Thoracic aorta (tissue), 2 donors: Measurements from ENCODE around the gene PPP4R1. TPM values are rescaled to one million over a fixed set of nuclear protein-coding genes. Genes with fewer than 3 reads are reported as not detected.
"Not testable (repeated sequence)": the region's sequence is repeated elsewhere in the genome, so short reads cannot be mapped to it uniquely, and the experiment has no call there.

ENCODE experiments used
- ATAC-seq: fragments of 150-250 bp; one replicate; pipeline ENCODE4 v1.8.0; 2017; ENCODE audit warnings: low read depth; ENCODE audit not compliant: insufficient number of reproducible peaks, low FRiP score
- DNase-seq: peaks from one replicate; pipeline ENCODE4 v3.0.0-alpha.2; 2020; ENCODE audit warnings: low spot score
- H3K27ac ChIP-seq, 2 donors: fragments of 200-600 bp; sonication (generic); 1 replicate in 1 of 2; 2 replicates in 1 of 2; pipeline ENCODE4 v1.5.1; 2016; ENCODE audit warnings: mild to moderate bottlenecking in 2 of 2, moderate library complexity in 2 of 2
- H3K27me3 ChIP-seq: fragments of 200-600 bp; sonication (generic); replicated peaks from 2 replicates; pipeline ENCODE4 v1.6.0; 2016; ENCODE audit warnings: mild to moderate bottlenecking; ENCODE audit not compliant: insufficient read depth
- H3K36me3 ChIP-seq: fragments of 200-600 bp; sonication (generic); one replicate; pipeline ENCODE4 v1.5.1; 2016
- H3K4me1 ChIP-seq, 2 donors: fragments of 200-600 bp; sonication (generic); 1 replicate in 1 of 2; 2 replicates in 1 of 2; pipeline versions ENCODE4 v1.5.1 to v1.6.0; 2016; ENCODE audit warnings: low read depth in 2 of 2, mild to moderate bottlenecking in 1 of 2; ENCODE audit not compliant: control insufficient read depth in 1 of 2
- H3K4me3 ChIP-seq: fragments of 200-600 bp; sonication (generic); 2 replicates; pipeline ENCODE4 v1.5.1; 2016; ENCODE audit warnings: mild to moderate bottlenecking
- H3K9me3 ChIP-seq: fragments of 200-600 bp; sonication (generic); 2 replicates; pipeline ENCODE4 v1.5.1; 2016
- CTCF ChIP-seq: fragments of 200-600 bp; sonication (generic); IDR thresholded peaks from one replicate; pipeline ENCODE4 v1.5.1; 2019; ENCODE audit warnings: antibody characterized with exemption
- total RNA-seq, 2 donors: library from RNA; depleted of rRNA; stranded (reverse); fragments of >200 nt; gene quantifications; one replicate each; pipeline versions ENCODE4 v1.1.0 to v1.2.3, GENCODE V29; 2016

The PPP4R1 gene
- total RNA-seq, 2 donors from 2014 or later: 89.3 to 121 TPM

- peaks cover 19 to 58% of the 10 kb centered on the region in 2 donors for H3K4me1 ChIP-seq
Observed at GRCh38 chr18:9612215-9612830, 2.0 kb downstream of the PPP4R1 start.

GRCh38 chr18:9609190-9609589 lies 5.2 kb downstream of the PPP4R1 start:
- DNase-seq (no peak), ATAC-seq (no peak)
- no peak overlapping the region for H3K27ac ChIP-seq
- H3K4me3 ChIP-seq: no peak overlapping the region
- H3K9me3 ChIP-seq: no peaks in the 10 kb centered on the region
- H3K4me1 ChIP-seq: peaks cover 19 to 45% of the 10 kb centered on the region in 2 donors
- no peak for TF ChIP-seq CTCF
- no peaks in the 10 kb centered on the region for H3K27me3 ChIP-seq
- no peaks in the 10 kb centered on the region for H3K36me3 ChIP-seq

More at GRCh38 chr18:9612215-9612830, 2.0 kb downstream of the PPP4R1 start:
- no peaks in the 10 kb centered on the region for H3K36me3 ChIP-seq
- H3K27ac ChIP-seq: peak overlapping the region in 1 of 2 donors; percentile 96
- H3K4me3 ChIP-seq: peak overlapping the region; percentile 82
- TF ChIP-seq CTCF: peak; percentile 54
- DNase-seq (no peak), ATAC-seq (no peak)
- H3K9me3 ChIP-seq: no peaks in the 10 kb centered on the region
- H3K27me3 ChIP-seq: no peaks in the 10 kb centered on the region

GRCh38 chr18:9608728-9609127 lies 5.6 kb downstream of the PPP4R1 start:
- H3K27ac ChIP-seq: no peak overlapping the region

GRCh38 chr18:9608298-9608697 lies 6.1 kb downstream of the PPP4R1 start:
- H3K27ac ChIP-seq: no peak overlapping the region
- H3K4me1 ChIP-seq: peaks cover 19 to 45% of the 10 kb centered on the region in 2 donors

More at GRCh38 chr18:9608728-9609127, 5.6 kb downstream of the PPP4R1 start:
- Histone ChIP-seq H3K4me3 (no peak overlapping the region), H3K36me3 (no peaks in the 10 kb centered on the region), H3K4me1 (peaks cover 19 to 45% of the 10 kb centered on the region in 2 donors), H3K9me3 (no peaks in the 10 kb centered on the region), H3K27me3 (no peaks in the 10 kb centered on the region)
- no peak for DNase-seq
- ATAC-seq: no peak
- no peak for TF ChIP-seq CTCF

GRCh38 chr18:9607111-9607510 lies 7.2 kb downstream of the PPP4R1 start:
- peaks cover 19 to 34% of the 10 kb centered on the region in 2 donors for H3K4me1 ChIP-seq
- ATAC-seq: not testable (repeated sequence)

More at GRCh38 chr18:9608298-9608697, 6.1 kb downstream of the PPP4R1 start:
- DNase-seq: no peak
- ATAC-seq: no peak
- Histone ChIP-seq H3K27me3 (no peaks in the 10 kb centered on the region), H3K9me3 (no peaks in the 10 kb centered on the region), H3K36me3 (no peaks in the 10 kb centered on the region), H3K4me3 (no peak overlapping the region)
- TF ChIP-seq CTCF: no peak

GRCh38 chr18:9606039-9606438 lies 8.3 kb downstream of the PPP4R1 start:
- no peak overlapping the region for H3K27ac ChIP-seq
- no peaks in the 10 kb centered on the region for H3K36me3 ChIP-seq
- no peak for TF ChIP-seq CTCF
- no peak overlapping the region for H3K4me3 ChIP-seq
- ATAC-seq: no peak
- no peak for DNase-seq
- H3K9me3 ChIP-seq: no peaks in the 10 kb centered on the region
- peaks cover 16 to 25% of the 10 kb centered on the region in 2 donors for H3K4me1 ChIP-seq
- H3K27me3 ChIP-seq: no peaks in the 10 kb centered on the region

More at GRCh38 chr18:9607111-9607510, 7.2 kb downstream of the PPP4R1 start:
- DNase-seq, H3K36me3 ChIP-seq, H3K27ac ChIP-seq, H3K27me3 ChIP-seq, H3K4me3 ChIP-seq, H3K9me3 ChIP-seq: not testable (repeated sequence)
